ENCODE measurements around the gene GASK1A.

Gene GASK1A

GRCh38 chr3:43032646-43033628, 53.8 kb downstream of the GASK1A start:
- Histone ChIP-seq H3K27me3 (ENCODE audit: low read depth, low read length) (peaks cover 28% of the 10 kb centered on the region), H3K9ac (ENCODE audit: low read length) (no peak overlapping the region), H4K20me1 (ENCODE audit: insufficient read depth, low read length) (no peaks in the 10 kb centered on the region), H3K4me3 (ENCODE audit: low read length) (no peak overlapping the region), H3K4me1 (ENCODE audit: low read length) (peaks cover 13% of the 10 kb centered on the region), H3K9me3 (ENCODE audit: insufficient read depth, low read length) (no peaks in the 10 kb centered on the region), H3K4me2 (ENCODE audit: low read length) (no peak overlapping the region), H3K27ac (ENCODE audit: low read length) (no peak overlapping the region), H2AFZ (ENCODE audit: low read depth, low read length) (no peak overlapping the region), H3K36me3 (replicated peaks; ENCODE audit: low read depth, low read length) (no peaks in the 10 kb centered on the region), H3K79me2 (ENCODE audit: low read length) (no peaks in the 10 kb centered on the region)
- TF ChIP-seq EZH2phosphoT487 (IDR thresholded peaks at IDR 0.05; ENCODE audit: low read depth) (no peak), CTCF (IDR thresholded peaks at IDR 0.05; ENCODE audit: low read depth, low read length) (no peak)

- no peak overlapping the region for H2AFZ ChIP-seq (ENCODE audit: low read depth, low read length)
- peaks cover 21% of the 10 kb centered on the region for H3K4me1 ChIP-seq (ENCODE audit: low read length)
- peaks cover 33% of the 10 kb centered on the region for H3K27me3 ChIP-seq (ENCODE audit: low read depth, low read length)
- no peaks in the 10 kb centered on the region for H3K36me3 ChIP-seq (replicated peaks; ENCODE audit: low read depth, low read length)
- H3K9me3 ChIP-seq (ENCODE audit: insufficient read depth, low read length) = no peaks in the 10 kb centered on the region
- H3K79me2 ChIP-seq (ENCODE audit: low read length) = no peaks in the 10 kb centered on the region
- H4K20me1 ChIP-seq (ENCODE audit: insufficient read depth, low read length) = no peaks in the 10 kb centered on the region
- no peak overlapping the region for H3K9ac ChIP-seq (ENCODE audit: low read length)
- H3K4me3 ChIP-seq (ENCODE audit: low read length) = no peak overlapping the region
- no peak for TF ChIP-seq EZH2phosphoT487 (IDR thresholded peaks at IDR 0.05; ENCODE audit: low read depth)
- no peak for TF ChIP-seq CTCF (IDR thresholded peaks at IDR 0.05; ENCODE audit: low read depth, low read length)
- no peak overlapping the region for H3K27ac ChIP-seq (ENCODE audit: low read length)
- no peak overlapping the region for H3K4me2 ChIP-seq (ENCODE audit: low read length)
Observed at GRCh38 chr3:43034200-43034599, 55.1 kb downstream of the GASK1A start.

GRCh38 chr3:43034911-43035310, 55.8 kb downstream of the GASK1A start:
- Histone ChIP-seq H3K36me3 (replicated peaks; ENCODE audit: low read depth, low read length) (no peaks in the 10 kb centered on the region), H3K9me3 (ENCODE audit: insufficient read depth, low read length) (no peaks in the 10 kb centered on the region), H3K27ac (ENCODE audit: low read length) (no peak overlapping the region), H4K20me1 (ENCODE audit: insufficient read depth, low read length) (no peaks in the 10 kb centered on the region), H3K4me1 (ENCODE audit: low read length) (peaks cover 21% of the 10 kb centered on the region), H3K4me3 (ENCODE audit: low read length) (no peak overlapping the region), H3K4me2 (ENCODE audit: low read length) (no peak overlapping the region), H2AFZ (ENCODE audit: low read depth, low read length) (no peak overlapping the region), H3K27me3 (ENCODE audit: low read depth, low read length) (peaks cover 33% of the 10 kb centered on the region), H3K79me2 (ENCODE audit: low read length) (no peaks in the 10 kb centered on the region), H3K9ac (ENCODE audit: low read length) (no peak overlapping the region)
- TF ChIP-seq CTCF (IDR thresholded peaks at IDR 0.05; ENCODE audit: low read depth, low read length) (no peak), EZH2phosphoT487 (IDR thresholded peaks at IDR 0.05; ENCODE audit: low read depth) (no peak)

- TF ChIP-seq EZH2phosphoT487 (IDR thresholded peaks at IDR 0.05; ENCODE audit: low read depth) (no peak), CTCF (IDR thresholded peaks at IDR 0.05; ENCODE audit: low read depth, low read length) (no peak)
- Histone ChIP-seq H4K20me1 (ENCODE audit: insufficient read depth, low read length) (no peaks in the 10 kb centered on the region), H3K4me3 (ENCODE audit: low read length) (no peak overlapping the region), H3K4me2 (ENCODE audit: low read length) (no peak overlapping the region), H3K79me2 (ENCODE audit: low read length) (no peaks in the 10 kb centered on the region), H3K9me3 (ENCODE audit: insufficient read depth, low read length) (no peaks in the 10 kb centered on the region), H2AFZ (ENCODE audit: low read depth, low read length) (no peak overlapping the region), H3K9ac (ENCODE audit: low read length) (no peak overlapping the region), H3K27me3 (ENCODE audit: low read depth, low read length) (peaks cover 33% of the 10 kb centered on the region), H3K36me3 (replicated peaks; ENCODE audit: low read depth, low read length) (no peaks in the 10 kb centered on the region), H3K27ac (ENCODE audit: low read length) (no peak overlapping the region), H3K4me1 (ENCODE audit: low read length) (peaks cover 20% of the 10 kb centered on the region)
Observed at GRCh38 chr3:43035801-43036365, 56.8 kb downstream of the GASK1A start.

All from OCI-LY3 (cell line).